Body of pancreas (tissue), 4 donors: Measurements from ENCODE around the gene SKOR1.

Source experiments
- POLR2A ChIP-seq, 3 donors: fragments of 450-650 bp; IDR thresholded peaks; one replicate each; pipeline ENCODE4 v1.6.1; 2016; ENCODE audit warnings: antibody characterized with exemption in 3 of 3, mild to moderate bottlenecking in 2 of 3
- TF ChIP-seq, protein P1 (sequence below), 7 experiments: fragments of 450-650 bp in 4 of 7; fragments of 200-600 bp in 3 of 7; sonication (generic) in 3 of 7; IDR thresholded peaks; one replicate each; pipeline ENCODE4 v1.5.1; 2016 to 2019; ENCODE audit warnings: antibody characterized with exemption in 7 of 7

DNA sequence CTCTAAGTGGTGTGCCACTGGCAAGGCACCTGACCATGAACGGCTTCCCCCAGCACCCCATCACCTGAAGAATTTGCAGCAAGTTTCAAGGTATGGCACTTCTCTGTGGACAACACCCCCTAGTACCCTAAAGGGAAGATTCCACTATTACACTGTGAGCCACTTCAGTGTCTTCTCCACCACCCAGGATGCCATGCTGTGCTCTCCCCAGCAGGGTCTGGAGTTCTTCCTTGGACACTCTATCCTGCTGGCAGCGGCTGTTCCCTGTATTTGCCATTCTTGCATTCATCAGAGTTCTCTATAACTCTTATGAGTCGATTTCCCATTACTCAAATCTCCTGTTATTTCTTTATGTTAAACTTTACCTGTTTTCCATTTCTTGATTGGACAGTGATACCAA is 48.5 kb downstream of the SKOR1 start:
- TF ChIP-seq, protein P1, sequence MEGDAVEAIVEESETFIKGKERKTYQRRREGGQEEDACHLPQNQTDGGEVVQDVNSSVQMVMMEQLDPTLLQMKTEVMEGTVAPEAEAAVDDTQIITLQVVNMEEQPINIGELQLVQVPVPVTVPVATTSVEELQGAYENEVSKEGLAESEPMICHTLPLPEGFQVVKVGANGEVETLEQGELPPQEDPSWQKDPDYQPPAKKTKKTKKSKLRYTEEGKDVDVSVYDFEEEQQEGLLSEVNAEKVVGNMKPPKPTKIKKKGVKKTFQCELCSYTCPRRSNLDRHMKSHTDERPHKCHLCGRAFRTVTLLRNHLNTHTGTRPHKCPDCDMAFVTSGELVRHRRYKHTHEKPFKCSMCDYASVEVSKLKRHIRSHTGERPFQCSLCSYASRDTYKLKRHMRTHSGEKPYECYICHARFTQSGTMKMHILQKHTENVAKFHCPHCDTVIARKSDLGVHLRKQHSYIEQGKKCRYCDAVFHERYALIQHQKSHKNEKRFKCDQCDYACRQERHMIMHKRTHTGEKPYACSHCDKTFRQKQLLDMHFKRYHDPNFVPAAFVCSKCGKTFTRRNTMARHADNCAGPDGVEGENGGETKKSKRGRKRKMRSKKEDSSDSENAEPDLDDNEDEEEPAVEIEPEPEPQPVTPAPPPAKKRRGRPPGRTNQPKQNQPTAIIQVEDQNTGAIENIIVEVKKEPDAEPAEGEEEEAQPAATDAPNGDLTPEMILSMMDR (IDR thresholded peaks at IDR 0.05) = no peak
- no peak for TF ChIP-seq POLR2A (IDR thresholded peaks at IDR 0.05)
